ENCODE results near the gene DPY19L2.
"Not testable (repeated sequence)": the region's sequence is repeated elsewhere in the genome, so short reads cannot be mapped to it uniquely, and the experiment has no call there.

The DPY19L2 gene

DNA sequence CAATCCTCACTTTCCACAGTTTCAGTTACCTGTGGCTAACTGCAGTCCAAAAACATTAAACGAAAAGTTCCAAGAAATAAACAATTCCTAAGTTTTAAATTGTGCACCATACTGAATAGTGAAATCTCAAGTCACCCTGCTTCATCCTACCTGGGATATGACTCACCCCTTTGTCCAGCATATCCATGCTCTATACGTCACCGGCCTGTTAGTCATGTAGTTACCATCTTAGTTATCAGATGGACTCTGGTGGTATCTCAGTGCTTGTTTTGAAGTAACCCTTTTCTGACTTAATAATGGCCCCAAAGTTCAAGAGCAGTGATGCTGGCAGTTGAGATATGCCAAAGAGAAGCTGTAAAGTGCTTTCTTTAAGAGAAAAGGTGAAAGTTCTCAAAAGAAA is 83.9 kb downstream of the DPY19L2 start:
- not testable (repeated sequence) for H3K4me3 ChIP-seq (ENCODE audit: low read depth, low read length); DNase-seq (ENCODE audit: low read depth)

DNA sequence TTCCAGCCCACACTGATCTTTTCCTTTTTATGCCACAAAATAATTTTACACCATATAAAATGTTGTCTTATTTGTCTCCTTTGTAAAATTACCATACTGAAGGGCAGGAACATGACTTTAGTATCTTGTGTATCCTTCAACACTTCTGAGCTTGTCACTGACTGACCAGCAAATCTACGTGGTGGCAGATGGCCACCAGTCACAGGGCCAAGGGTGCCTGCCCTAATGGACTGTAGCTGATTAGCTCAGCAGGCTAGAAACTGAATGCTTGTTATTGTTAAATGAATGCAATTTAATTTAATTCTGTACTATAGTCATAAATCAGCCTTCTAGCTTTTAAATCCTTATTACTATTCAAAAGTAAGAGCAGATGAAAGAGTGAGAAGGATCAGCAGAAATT is 85.0 kb downstream of the DPY19L2 start:
- H3K4me3 ChIP-seq (ENCODE audit: low read depth, low read length); DNase-seq (ENCODE audit: low read depth): not testable (repeated sequence)

DNA sequence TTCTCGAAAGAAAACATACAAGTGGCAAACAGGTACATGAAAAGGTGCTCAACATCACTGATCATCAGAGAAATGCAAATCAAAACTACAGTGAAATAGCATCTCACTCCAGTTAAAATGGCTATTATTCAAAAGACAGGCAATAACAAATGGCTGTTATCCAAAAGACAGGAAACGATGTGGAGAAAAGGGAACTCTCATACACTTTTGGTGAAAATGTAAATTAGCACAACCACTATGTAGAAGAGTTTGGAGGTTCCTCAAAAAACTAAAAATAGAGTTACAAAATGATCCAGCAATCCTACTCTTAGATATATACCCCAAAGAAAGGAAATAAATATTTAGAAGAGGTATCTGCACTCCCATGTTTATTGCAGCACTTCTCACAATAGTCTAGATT is 90.7 kb downstream of the DPY19L2 start:
- not testable (repeated sequence) for H3K4me3 ChIP-seq (ENCODE audit: low read depth, low read length); DNase-seq (ENCODE audit: low read depth)

DNA sequence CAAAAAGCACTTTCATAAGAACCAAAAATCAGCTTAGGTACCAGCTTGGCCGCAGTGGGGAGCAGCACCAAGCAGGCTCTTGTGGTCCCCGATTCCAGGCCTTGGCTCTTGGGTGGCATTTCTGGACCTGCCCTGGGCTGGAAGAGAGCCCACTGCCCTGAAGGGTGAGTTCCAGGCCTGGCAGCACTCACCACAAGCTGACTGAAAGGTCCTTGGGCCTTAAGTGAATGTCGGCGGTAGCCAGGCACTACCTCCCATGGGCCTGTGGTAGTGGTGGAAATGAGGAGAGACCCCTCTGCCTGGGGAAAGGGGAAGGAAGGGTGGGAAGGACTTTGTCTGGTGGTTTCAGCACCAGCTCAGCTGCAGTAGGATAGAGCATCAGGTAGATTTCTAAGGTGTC is 96.3 kb downstream of the DPY19L2 start:
- H3K4me3 ChIP-seq (ENCODE audit: low read depth, low read length); DNase-seq (ENCODE audit: low read depth): not testable (repeated sequence)

DNA sequence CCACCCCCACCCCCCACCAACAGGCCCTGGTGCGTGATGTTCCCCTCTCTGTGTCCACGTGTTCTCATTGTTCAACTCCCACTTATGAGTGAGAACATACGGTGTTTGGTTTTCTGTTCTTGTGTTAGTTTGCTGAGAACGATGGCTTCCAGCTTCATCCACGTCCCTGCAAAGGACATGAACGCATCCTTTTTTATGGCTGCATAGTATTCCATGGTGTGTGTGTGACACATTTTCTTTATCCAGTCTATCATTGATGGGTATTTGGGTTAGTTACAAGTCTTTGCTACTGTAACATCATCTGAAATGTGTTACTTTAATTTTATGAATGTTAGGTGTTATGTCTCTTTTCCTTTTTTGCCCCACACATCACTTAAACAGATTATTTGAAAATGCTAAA is 109.8 kb downstream of the DPY19L2 start:
- DNase-seq (ENCODE audit: low read depth); H3K4me3 ChIP-seq (ENCODE audit: low read depth, low read length): not testable (repeated sequence)

DNA sequence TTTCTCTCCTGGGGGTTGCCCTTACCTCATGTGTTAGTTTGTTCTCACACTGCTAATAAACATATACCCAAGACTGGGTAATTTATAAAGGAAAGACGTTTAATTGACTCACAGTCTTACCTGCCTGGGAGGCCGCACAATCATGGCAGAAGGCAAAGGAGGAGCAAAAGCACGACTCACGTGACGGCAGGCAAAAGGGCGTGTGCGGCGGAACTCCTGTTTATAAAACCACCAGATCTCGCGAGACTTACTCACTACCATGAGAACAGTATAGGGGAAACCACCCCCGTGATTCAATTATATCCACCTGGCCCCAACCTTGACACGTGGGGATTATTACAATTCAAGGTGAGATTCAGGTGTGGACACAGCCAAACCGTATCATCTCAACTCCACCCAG is 116.9 kb downstream of the DPY19L2 start:
- DNase-seq (ENCODE audit: low read depth); H3K4me3 ChIP-seq (ENCODE audit: low read depth, low read length): not testable (repeated sequence)

GRCh38 chr12:63549034-63549433 is 119.3 kb downstream of the DPY19L2 start:
- not testable (repeated sequence) for DNase-seq (ENCODE audit: low read depth); H3K4me3 ChIP-seq (ENCODE audit: low read depth, low read length)

- DNase-seq (ENCODE audit: low read depth); H3K4me3 ChIP-seq (ENCODE audit: low read depth, low read length): not testable (repeated sequence)
Measured at GRCh38 chr12:63545298-63545916, 122.9 kb downstream of the DPY19L2 start.

DNA sequence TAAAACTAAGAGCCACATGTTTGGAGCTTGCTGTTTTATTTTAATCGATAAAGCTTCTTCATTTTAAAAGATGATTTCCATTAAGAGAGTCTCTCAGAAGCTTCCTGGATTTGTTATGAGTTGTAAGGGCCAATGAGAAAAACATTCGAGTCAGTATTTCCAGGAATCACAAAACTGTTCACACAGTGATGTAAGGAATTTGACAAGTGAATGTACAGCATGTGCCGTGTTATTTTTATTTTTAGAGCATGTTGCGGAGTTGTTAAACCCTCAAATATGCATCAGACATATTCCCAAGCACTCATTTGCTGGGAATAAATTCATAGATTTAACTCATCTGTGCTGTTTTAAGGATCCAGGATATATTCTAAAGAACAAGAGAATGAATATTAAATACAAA is 129.6 kb downstream of the DPY19L2 start:
- DNase-seq (ENCODE audit: low read depth); H3K4me3 ChIP-seq (ENCODE audit: low read depth, low read length): not testable (repeated sequence)

DNA sequence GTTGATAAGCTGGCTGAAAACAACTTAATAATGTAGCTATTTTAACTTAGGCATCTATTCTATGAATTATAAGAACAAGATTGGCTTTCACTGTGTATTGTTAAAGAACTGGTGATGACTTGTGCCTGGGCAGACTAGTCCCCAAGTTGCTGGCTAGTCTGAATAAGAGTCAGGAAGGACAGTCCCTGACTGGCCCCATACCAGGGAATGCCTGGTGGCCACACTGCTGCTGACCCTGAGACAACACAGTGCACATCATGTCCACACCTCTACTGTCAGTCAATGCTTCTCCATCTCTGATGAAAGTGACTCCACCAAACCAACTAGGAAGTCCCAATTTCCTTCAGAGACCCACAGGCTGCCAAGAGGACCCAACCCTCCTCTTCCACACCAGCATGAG is 130.5 kb downstream of the DPY19L2 start:
- not testable (repeated sequence) for DNase-seq (ENCODE audit: low read depth); H3K4me3 ChIP-seq (ENCODE audit: low read depth, low read length)

GRCh38 chr12:63529641-63530040 is 138.7 kb downstream of the DPY19L2 start:
- DNase-seq (ENCODE audit: low read depth); H3K4me3 ChIP-seq (ENCODE audit: low read depth, low read length): not testable (repeated sequence)

DNA sequence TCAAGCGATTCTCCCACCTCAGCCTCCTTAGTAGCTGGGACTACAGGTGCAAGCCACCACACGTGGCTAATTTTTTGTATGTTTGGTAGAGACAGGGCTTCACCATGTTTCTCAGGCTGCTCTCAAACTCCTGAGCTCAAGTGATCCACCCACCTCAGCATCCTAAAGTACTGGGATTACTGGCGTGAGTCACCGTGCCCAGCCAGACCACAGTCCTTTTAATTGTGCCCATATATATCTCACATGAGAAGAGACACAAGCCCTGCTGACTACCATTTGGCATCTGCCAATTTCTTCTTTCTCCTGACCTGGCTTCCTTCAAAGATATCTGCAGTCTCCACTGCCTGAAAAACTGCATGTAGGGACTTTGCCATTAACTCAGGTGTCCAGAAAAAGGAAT is 142.5 kb downstream of the DPY19L2 start:
- no peak overlapping the region for H3K4me3 ChIP-seq (ENCODE audit: low read depth, low read length)
- TF ChIP-seq CTCF (IDR thresholded peaks at IDR 0.05; ENCODE audit: low read depth, low read length) (no peak), MAX (IDR thresholded peaks at IDR 0.05; ENCODE audit: low read depth, low read length) (no peak), POLR2A (IDR thresholded peaks at IDR 0.05; ENCODE audit: extremely low read depth, insufficient read length) (no peak), MYC (IDR thresholded peaks at IDR 0.05; ENCODE audit: low read depth, low read length) (no peak)
- no peak for DNase-seq (ENCODE audit: low read depth)

- TF ChIP-seq MYC (IDR thresholded peaks at IDR 0.05; ENCODE audit: low read depth, low read length) (no peak), POLR2A (IDR thresholded peaks at IDR 0.05; ENCODE audit: extremely low read depth, insufficient read length) (no peak), CTCF (IDR thresholded peaks at IDR 0.05; ENCODE audit: low read depth, low read length) (no peak)
- no peak overlapping the region for H3K4me3 ChIP-seq (ENCODE audit: low read depth, low read length)
- DNase-seq (ENCODE audit: low read depth): no peak
Measured at GRCh38 chr12:63521706-63522105, 146.6 kb downstream of the DPY19L2 start.
